Measurements from ENCODE around the gene TYMP.

Gene TYMP

GRCh38 chr22:50483106-50483505 lies 46.7 kb downstream of the TYMP start:
- Histone ChIP-seq H3K36me3 (ENCODE audit: control insufficient read depth, insufficient read depth, low read length) (no peaks in the 10 kb centered on the region), H3K4me1 (ENCODE audit: control insufficient read depth, insufficient read depth, low read length) (no peaks in the 10 kb centered on the region), H3K27ac (ENCODE audit: insufficient read depth, low read depth, low read length, poor library complexity, severe bottlenecking) (no peak overlapping the region), H3K4me3 (ENCODE audit: insufficient read depth, low read depth, low read length) (no peak overlapping the region), H3K9me3 (ENCODE audit: control insufficient read depth, low read length) (no peaks in the 10 kb centered on the region), H3K27me3 (ENCODE audit: control insufficient read depth, insufficient read depth, low read length, poor library complexity, severe bottlenecking) (peaks cover 36% of the 10 kb centered on the region)
- 92 to 95% methylated on average over 10 of the region's 10 CpGs for WGBS, 2 experiments

GRCh38 chr22:50482107-50483074 lies 47.4 kb downstream of the TYMP start:
- H3K36me3 ChIP-seq (ENCODE audit: control insufficient read depth, insufficient read depth, low read length), result no peaks in the 10 kb centered on the region
- no peaks in the 10 kb centered on the region for H3K9me3 ChIP-seq (ENCODE audit: control insufficient read depth, low read length)
- H3K4me1 ChIP-seq (ENCODE audit: control insufficient read depth, insufficient read depth, low read length), result no peaks in the 10 kb centered on the region
- WGBS, 2 experiments, result 82 to 83% methylated on average over 35 of the region's 35 CpGs
- H3K27me3 ChIP-seq (ENCODE audit: control insufficient read depth, insufficient read depth, low read length, poor library complexity, severe bottlenecking), result peaks cover 36% of the 10 kb centered on the region
- H3K27ac ChIP-seq (ENCODE audit: insufficient read depth, low read depth, low read length, poor library complexity, severe bottlenecking), result no peak overlapping the region
- peak overlapping the region; percentile 31 for H3K4me3 ChIP-seq (ENCODE audit: insufficient read depth, low read depth, low read length)

GRCh38 chr22:50481440-50482106 lies 48.2 kb downstream of the TYMP start, which contains the start of gene ADM2:
ADM2 (plus strand) TSS chr22:50481543; CDS start chr22:50481848, 305 bp downstream.
- Histone ChIP-seq H3K4me3 (ENCODE audit: insufficient read depth, low read depth, low read length) (peak within 1 kb of the TSS; percentile 31), H3K9me3 (ENCODE audit: control insufficient read depth, low read length) (no peaks in the 10 kb centered on the region), H3K27ac (ENCODE audit: insufficient read depth, low read depth, low read length, poor library complexity, severe bottlenecking) (no peak within 1 kb of the TSS), H3K4me1 (ENCODE audit: control insufficient read depth, insufficient read depth, low read length) (no peaks in the 10 kb centered on the region), H3K36me3 (ENCODE audit: control insufficient read depth, insufficient read depth, low read length) (no peaks in the 10 kb centered on the region), H3K27me3 (ENCODE audit: control insufficient read depth, insufficient read depth, low read length, poor library complexity, severe bottlenecking) (peaks cover 36% of the 10 kb centered on the region)
- WGBS, 2 experiments, result 3% methylated on average over 70 of the region's 70 CpGs

- Histone ChIP-seq H3K4me3 (ENCODE audit: insufficient read depth, low read depth, low read length) (peak overlapping the region; percentile 31), H3K4me1 (ENCODE audit: control insufficient read depth, insufficient read depth, low read length) (no peaks in the 10 kb centered on the region), H3K36me3 (ENCODE audit: control insufficient read depth, insufficient read depth, low read length) (no peaks in the 10 kb centered on the region), H3K27me3 (ENCODE audit: control insufficient read depth, insufficient read depth, low read length, poor library complexity, severe bottlenecking) (peaks cover 36% of the 10 kb centered on the region), H3K9me3 (ENCODE audit: control insufficient read depth, low read length) (no peaks in the 10 kb centered on the region), H3K27ac (ENCODE audit: insufficient read depth, low read depth, low read length, poor library complexity, severe bottlenecking) (no peak overlapping the region)
- WGBS, 2 experiments, result 6% methylated on average over 45 of the region's 45 CpGs
Observed at GRCh38 chr22:50481045-50481439, 48.8 kb downstream of the TYMP start.

- H3K27me3 ChIP-seq (ENCODE audit: control insufficient read depth, insufficient read depth, low read length, poor library complexity, severe bottlenecking), result peaks cover 36% of the 10 kb centered on the region
- no peak overlapping the region for H3K4me3 ChIP-seq (ENCODE audit: insufficient read depth, low read depth, low read length)
- WGBS, 2 experiments, result 81 to 85% methylated on average over 11 of the region's 11 CpGs
- H3K36me3 ChIP-seq (ENCODE audit: control insufficient read depth, insufficient read depth, low read length), result no peaks in the 10 kb centered on the region
- H3K27ac ChIP-seq (ENCODE audit: insufficient read depth, low read depth, low read length, poor library complexity, severe bottlenecking), result no peak overlapping the region
- no peaks in the 10 kb centered on the region for H3K4me1 ChIP-seq (ENCODE audit: control insufficient read depth, insufficient read depth, low read length)
- H3K9me3 ChIP-seq (ENCODE audit: control insufficient read depth, low read length), result no peaks in the 10 kb centered on the region
Observed at GRCh38 chr22:50479721-50480120, 50.1 kb downstream of the TYMP start.

GRCh38 chr22:50477923-50478322 lies 51.9 kb downstream of the TYMP start:
- 87 to 93% methylated on average over 12 of the region's 12 CpGs for WGBS, 2 experiments

GRCh38 chr22:50476868-50477267 lies 52.9 kb downstream of the TYMP start:
- H3K9me3 ChIP-seq (ENCODE audit: control insufficient read depth, low read length), result no peaks in the 10 kb centered on the region
- H3K4me1 ChIP-seq (ENCODE audit: control insufficient read depth, insufficient read depth, low read length), result peaks cover 14% of the 10 kb centered on the region
- H3K27me3 ChIP-seq (ENCODE audit: control insufficient read depth, insufficient read depth, low read length, poor library complexity, severe bottlenecking), result peaks cover 32% of the 10 kb centered on the region
- WGBS, 2 experiments, result 82 to 88% methylated on average over 7 of the region's 7 CpGs
- H3K27ac ChIP-seq (ENCODE audit: insufficient read depth, low read depth, low read length, poor library complexity, severe bottlenecking), result no peak overlapping the region
- H3K4me3 ChIP-seq (ENCODE audit: insufficient read depth, low read depth, low read length), result no peak overlapping the region
- no peaks in the 10 kb centered on the region for H3K36me3 ChIP-seq (ENCODE audit: control insufficient read depth, insufficient read depth, low read length)

More at GRCh38 chr22:50477923-50478322, 51.9 kb downstream of the TYMP start:
- no peak overlapping the region for H3K4me3 ChIP-seq (ENCODE audit: insufficient read depth, low read depth, low read length)
- peaks cover 11% of the 10 kb centered on the region for H3K4me1 ChIP-seq (ENCODE audit: control insufficient read depth, insufficient read depth, low read length)
- peaks cover 36% of the 10 kb centered on the region for H3K27me3 ChIP-seq (ENCODE audit: control insufficient read depth, insufficient read depth, low read length, poor library complexity, severe bottlenecking)
- H3K36me3 ChIP-seq (ENCODE audit: control insufficient read depth, insufficient read depth, low read length), result no peaks in the 10 kb centered on the region
- no peaks in the 10 kb centered on the region for H3K9me3 ChIP-seq (ENCODE audit: control insufficient read depth, low read length)
- H3K27ac ChIP-seq (ENCODE audit: insufficient read depth, low read depth, low read length, poor library complexity, severe bottlenecking), result no peak overlapping the region

Measured in ectodermal cell (in vitro differentiated cells).